Measurements from ENCODE around the gene TRAF3IP3. TPM values are rescaled to one million over a fixed set of nuclear protein-coding genes. Genes with fewer than 3 reads are reported as not detected.

Gene TRAF3IP3
- polyA plus RNA-seq, 1 experiment = not detected

DNA sequence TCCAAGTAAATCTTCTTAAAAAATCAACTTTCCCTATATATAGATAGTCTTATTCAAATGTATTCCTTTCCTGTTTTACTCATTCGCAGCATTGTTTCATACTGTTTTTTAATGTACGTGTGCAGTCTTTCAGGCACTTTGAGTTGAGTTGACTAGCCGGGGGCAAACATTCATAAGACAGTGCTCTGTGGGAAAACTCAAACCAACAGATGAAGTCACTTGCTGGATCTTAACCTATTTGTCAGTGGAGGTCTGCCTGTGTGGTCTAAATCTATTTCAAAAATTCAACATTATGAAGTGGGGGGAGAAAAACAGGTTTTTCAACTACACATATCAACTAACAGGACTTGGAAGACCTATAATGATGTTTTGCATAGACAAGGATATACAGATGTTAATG lies 45.0 kb upstream of the TRAF3IP3 start:
- POLR2A ChIA-PET = no interaction called here
- CTCF ChIA-PET = interaction anchor here (0.6 kb wide), 1 partner anchor 109 kb away, joined by 4 read pairs; no protein-coding TSS in a partner anchor

DNA sequence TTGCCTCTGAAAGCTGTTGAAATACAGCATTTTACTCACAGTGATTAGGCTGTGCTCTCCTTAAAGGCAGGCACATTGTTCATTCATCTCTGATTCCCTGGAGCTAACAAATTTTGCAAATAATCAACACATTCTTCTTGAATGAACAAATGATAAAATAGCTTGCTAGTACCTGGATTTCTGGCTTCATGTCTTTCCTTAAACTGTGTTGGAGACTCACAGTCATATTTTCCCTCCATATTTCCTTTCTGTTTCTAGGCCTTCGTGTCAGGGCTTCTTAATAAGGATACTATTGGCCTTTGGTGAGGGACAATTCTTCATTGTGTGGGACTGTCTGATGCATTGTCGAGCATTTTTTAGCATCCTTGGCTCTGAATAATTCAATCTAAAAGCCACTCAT lies 41.5 kb upstream of the TRAF3IP3 start:
- TF ChIP-seq, protein P1, sequence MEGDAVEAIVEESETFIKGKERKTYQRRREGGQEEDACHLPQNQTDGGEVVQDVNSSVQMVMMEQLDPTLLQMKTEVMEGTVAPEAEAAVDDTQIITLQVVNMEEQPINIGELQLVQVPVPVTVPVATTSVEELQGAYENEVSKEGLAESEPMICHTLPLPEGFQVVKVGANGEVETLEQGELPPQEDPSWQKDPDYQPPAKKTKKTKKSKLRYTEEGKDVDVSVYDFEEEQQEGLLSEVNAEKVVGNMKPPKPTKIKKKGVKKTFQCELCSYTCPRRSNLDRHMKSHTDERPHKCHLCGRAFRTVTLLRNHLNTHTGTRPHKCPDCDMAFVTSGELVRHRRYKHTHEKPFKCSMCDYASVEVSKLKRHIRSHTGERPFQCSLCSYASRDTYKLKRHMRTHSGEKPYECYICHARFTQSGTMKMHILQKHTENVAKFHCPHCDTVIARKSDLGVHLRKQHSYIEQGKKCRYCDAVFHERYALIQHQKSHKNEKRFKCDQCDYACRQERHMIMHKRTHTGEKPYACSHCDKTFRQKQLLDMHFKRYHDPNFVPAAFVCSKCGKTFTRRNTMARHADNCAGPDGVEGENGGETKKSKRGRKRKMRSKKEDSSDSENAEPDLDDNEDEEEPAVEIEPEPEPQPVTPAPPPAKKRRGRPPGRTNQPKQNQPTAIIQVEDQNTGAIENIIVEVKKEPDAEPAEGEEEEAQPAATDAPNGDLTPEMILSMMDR (IDR thresholded peaks at IDR 0.05; ENCODE audit: insufficient read depth, low read depth, low read length) = no peak
- DNase-seq (ENCODE audit: low read depth) = no peak
- CTCF ChIA-PET = no interaction called here
- Histone ChIP-seq H3K36me3 (ENCODE audit: control insufficient read depth, insufficient read depth, low read length) (no peaks in the 10 kb centered on the region), H3K4me3 (ENCODE audit: low read depth, low read length) (no peak overlapping the region), H3K27me3 (ENCODE audit: control insufficient read depth, insufficient read depth, low read length) (no peaks in the 10 kb centered on the region)
- POLR2A ChIA-PET = no interaction called here

More for the DNA sequence above, 45.0 kb upstream of the TRAF3IP3 start:
- TF ChIP-seq, protein P1 (IDR thresholded peaks at IDR 0.05; ENCODE audit: insufficient read depth, low read depth, low read length) = no peak
- Histone ChIP-seq H3K4me3 (ENCODE audit: low read depth, low read length) (no peak overlapping the region), H3K36me3 (ENCODE audit: control insufficient read depth, insufficient read depth, low read length) (no peaks in the 10 kb centered on the region), H3K27me3 (ENCODE audit: control insufficient read depth, insufficient read depth, low read length) (no peaks in the 10 kb centered on the region; the same call in 1 of the 2 replicates)
- DNase-seq (ENCODE audit: low read depth) = no peak

DNA sequence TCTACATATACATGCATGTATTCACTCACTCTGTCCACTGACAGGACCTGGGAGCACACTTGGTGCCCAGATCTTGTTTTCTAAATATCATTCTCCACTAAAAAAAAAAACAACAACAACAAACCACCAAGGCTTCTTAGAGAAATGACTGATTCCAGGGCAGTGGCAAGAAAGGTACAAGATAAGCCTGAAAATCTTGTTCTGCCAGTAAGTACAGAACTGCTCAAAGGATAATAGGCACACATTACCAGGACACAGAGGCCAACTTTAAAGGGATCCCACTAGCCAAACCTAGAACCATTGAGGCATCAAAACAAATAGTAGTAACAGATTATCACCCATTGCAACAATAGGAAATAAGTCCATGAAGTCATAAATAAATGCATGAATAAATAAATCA lies 40.5 kb upstream of the TRAF3IP3 start:
- ChIA-PET CTCF (no interaction called here), POLR2A (no interaction called here)
- no peak for DNase-seq (ENCODE audit: low read depth)
- Histone ChIP-seq H3K36me3 (ENCODE audit: control insufficient read depth, insufficient read depth, low read length) (no peaks in the 10 kb centered on the region), H3K4me3 (ENCODE audit: low read depth, low read length) (no peak overlapping the region), H3K27me3 (ENCODE audit: control insufficient read depth, insufficient read depth, low read length) (no peaks in the 10 kb centered on the region)
- TF ChIP-seq, protein P1 (IDR thresholded peaks at IDR 0.05; ENCODE audit: insufficient read depth, low read depth, low read length) = no peak

DNA sequence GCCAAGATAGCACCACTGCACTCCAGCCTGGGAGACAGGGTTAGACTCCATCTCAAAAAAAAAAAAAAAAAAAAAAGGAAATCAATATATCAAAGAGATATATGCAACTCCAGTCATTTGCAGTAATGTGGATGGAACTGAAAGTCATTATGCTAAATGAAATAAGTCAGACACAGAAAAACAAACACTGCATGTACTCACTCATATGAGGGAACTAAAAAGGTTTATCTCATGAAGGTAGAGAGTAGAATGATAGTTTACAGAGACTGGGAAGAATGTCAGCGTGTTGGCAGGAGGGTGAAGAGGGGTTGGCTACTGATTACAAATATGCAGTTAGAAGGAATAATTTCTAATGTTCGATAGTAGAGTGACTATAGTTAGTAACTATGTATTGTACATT lies 38.0 kb upstream of the TRAF3IP3 start:
- H3K36me3 ChIP-seq (ENCODE audit: control insufficient read depth, insufficient read depth, low read length) = no peaks in the 10 kb centered on the region
- ChIA-PET CTCF (no interaction called here), POLR2A (no interaction called here)
- H3K4me3 ChIP-seq (ENCODE audit: low read depth, low read length) = no peak overlapping the region
- TF ChIP-seq, protein P1 (IDR thresholded peaks at IDR 0.05; ENCODE audit: insufficient read depth, low read depth, low read length) = no peak
- no peaks in the 10 kb centered on the region for H3K27me3 ChIP-seq (ENCODE audit: control insufficient read depth, insufficient read depth, low read length)
- no peak for DNase-seq (ENCODE audit: low read depth)

DNA sequence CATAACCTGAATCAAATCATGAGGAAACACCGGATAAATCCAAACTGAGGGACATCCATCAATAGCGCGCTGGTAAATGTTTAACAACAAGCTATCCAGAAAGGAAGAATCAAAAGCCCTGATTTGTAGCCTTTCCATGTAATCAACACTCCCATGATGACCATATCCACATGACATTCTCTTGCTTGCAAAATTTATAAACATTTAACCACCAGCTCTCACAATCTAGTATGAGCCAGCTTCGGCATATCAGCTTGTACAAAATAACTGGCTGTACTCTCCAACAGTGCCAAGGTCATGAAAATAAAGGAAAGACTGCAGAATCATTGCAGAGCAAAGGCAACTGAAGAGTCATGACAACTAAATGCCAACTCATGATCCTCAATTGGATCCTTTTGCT lies 35.5 kb upstream of the TRAF3IP3 start:
- H3K36me3 ChIP-seq (ENCODE audit: control insufficient read depth, insufficient read depth, low read length) = no peaks in the 10 kb centered on the region
- no peak overlapping the region for H3K4me3 ChIP-seq (ENCODE audit: low read depth, low read length)
- ChIA-PET CTCF (no interaction called here), POLR2A (no interaction called here)
- TF ChIP-seq, protein P1 (IDR thresholded peaks at IDR 0.05; ENCODE audit: insufficient read depth, low read depth, low read length) = no peak
- DNase-seq (ENCODE audit: low read depth) = no peak
- H3K27me3 ChIP-seq (ENCODE audit: control insufficient read depth, insufficient read depth, low read length) = no peaks in the 10 kb centered on the region

Measured in BJ (cell line).